Measurements from ENCODE around the gene FBXL17.

FBXL17 gene

GRCh38 chr5:108361239-108361638 is 20.7 kb downstream of the FBXL17 start:
- TF ChIP-seq, protein P1, sequence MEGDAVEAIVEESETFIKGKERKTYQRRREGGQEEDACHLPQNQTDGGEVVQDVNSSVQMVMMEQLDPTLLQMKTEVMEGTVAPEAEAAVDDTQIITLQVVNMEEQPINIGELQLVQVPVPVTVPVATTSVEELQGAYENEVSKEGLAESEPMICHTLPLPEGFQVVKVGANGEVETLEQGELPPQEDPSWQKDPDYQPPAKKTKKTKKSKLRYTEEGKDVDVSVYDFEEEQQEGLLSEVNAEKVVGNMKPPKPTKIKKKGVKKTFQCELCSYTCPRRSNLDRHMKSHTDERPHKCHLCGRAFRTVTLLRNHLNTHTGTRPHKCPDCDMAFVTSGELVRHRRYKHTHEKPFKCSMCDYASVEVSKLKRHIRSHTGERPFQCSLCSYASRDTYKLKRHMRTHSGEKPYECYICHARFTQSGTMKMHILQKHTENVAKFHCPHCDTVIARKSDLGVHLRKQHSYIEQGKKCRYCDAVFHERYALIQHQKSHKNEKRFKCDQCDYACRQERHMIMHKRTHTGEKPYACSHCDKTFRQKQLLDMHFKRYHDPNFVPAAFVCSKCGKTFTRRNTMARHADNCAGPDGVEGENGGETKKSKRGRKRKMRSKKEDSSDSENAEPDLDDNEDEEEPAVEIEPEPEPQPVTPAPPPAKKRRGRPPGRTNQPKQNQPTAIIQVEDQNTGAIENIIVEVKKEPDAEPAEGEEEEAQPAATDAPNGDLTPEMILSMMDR (conservative IDR thresholded peaks at IDR 0.05; ENCODE audit: low read depth, low read length) = no peak
- DNase-seq (ENCODE audit: low read depth) = no peak
- H3K4me3 ChIP-seq (ENCODE audit: low read length) = no peak overlapping the region

GRCh38 chr5:108360280-108360679 is 21.6 kb downstream of the FBXL17 start:
- H3K4me3 ChIP-seq (ENCODE audit: low read length) = no peak overlapping the region
- no peak for DNase-seq (ENCODE audit: low read depth)
- TF ChIP-seq, protein P1 (conservative IDR thresholded peaks at IDR 0.05; ENCODE audit: low read depth, low read length) = no peak

- DNase-seq (ENCODE audit: low read depth) = no peak
- H3K4me3 ChIP-seq (ENCODE audit: low read length) = no peak overlapping the region
- TF ChIP-seq, protein P1 (conservative IDR thresholded peaks at IDR 0.05; ENCODE audit: low read depth, low read length) = no peak
These were observed 25.6 kb downstream of the FBXL17 start for GRCh38 chr5:108356286-108356685.

- TF ChIP-seq, protein P1 (conservative IDR thresholded peaks at IDR 0.05; ENCODE audit: low read depth, low read length) = no peak
- no peak for DNase-seq (ENCODE audit: low read depth)
- H3K4me3 ChIP-seq (ENCODE audit: low read length) = no peak overlapping the region
These were observed 28.8 kb downstream of the FBXL17 start for GRCh38 chr5:108353087-108353486.

DNA sequence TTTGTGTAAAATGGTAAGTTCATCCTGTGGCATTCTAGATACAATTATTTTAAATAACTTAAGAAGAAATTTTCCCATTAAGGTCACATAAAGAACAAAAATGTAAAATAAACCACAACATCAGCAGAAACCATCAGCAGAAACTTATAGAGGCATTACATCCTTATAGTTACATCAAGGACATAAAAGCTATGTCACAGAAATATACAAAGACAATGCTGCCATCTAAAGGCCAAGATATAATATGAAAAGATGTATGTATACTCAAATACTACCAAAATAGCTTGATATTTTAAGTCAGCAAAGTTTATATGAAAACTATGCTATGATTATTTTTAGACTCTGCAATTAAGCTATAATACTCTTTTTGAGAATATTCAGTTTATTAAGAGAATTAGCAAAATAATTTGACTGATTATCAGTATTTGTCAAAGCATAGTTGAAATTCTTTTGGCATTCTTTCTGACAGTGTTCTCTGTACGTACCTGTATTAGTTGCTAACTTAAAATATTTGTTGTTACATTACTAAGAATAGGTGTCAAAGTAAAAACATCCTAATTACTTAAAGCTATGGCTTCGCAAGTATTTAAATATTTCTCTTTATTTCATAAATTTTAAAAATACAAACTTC is 36.2 kb downstream of the FBXL17 start:
- H3K4me3 ChIP-seq (ENCODE audit: low read length) = no peak overlapping the region
- TF ChIP-seq, protein P1 (conservative IDR thresholded peaks at IDR 0.05; ENCODE audit: low read depth, low read length) = peak; percentile 24
- no peak for DNase-seq (ENCODE audit: low read depth)

GRCh38 chr5:108344103-108344822 is 37.6 kb downstream of the FBXL17 start:
- TF ChIP-seq, protein P1 (conservative IDR thresholded peaks at IDR 0.05; ENCODE audit: low read depth, low read length) = no peak
- H3K4me3 ChIP-seq (ENCODE audit: low read length) = no peak overlapping the region
- DNase-seq (ENCODE audit: low read depth) = no peak

DNA sequence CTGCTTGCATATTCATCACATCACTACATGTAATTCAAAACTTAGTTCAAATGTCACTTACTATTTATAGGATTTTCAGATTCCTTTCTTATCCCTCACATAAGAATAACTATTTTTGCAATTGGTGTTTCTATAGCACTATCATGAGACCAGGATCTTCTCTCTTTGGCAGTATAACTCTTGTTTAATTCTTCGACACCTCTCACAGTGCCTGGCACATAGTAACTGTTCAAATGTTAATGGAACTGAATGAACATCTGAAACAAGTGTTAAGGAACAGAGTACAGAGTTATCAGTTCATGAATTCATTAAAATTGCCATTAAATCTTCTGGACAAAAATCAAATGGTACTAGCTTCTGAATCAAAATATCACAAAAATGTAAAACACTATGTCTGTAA is 40.0 kb downstream of the FBXL17 start:
- TF ChIP-seq, protein P1 (conservative IDR thresholded peaks at IDR 0.05; ENCODE audit: low read depth, low read length) = no peak
- no peak for DNase-seq (ENCODE audit: low read depth)
- H3K4me3 ChIP-seq (ENCODE audit: low read length) = no peak overlapping the region

Data from retinal pigment epithelial cell (primary cell).